NCI-H2171 treated with DMSO at 0.1 percent for 48 hours (cell line): ENCODE measurements around the gene SOX21.

Experiments used
- DNase-seq: peaks from one replicate; lab custom pipeline; 2025; lab: John Stamatoyannopoulos, UW

Gene SOX21

DNA sequence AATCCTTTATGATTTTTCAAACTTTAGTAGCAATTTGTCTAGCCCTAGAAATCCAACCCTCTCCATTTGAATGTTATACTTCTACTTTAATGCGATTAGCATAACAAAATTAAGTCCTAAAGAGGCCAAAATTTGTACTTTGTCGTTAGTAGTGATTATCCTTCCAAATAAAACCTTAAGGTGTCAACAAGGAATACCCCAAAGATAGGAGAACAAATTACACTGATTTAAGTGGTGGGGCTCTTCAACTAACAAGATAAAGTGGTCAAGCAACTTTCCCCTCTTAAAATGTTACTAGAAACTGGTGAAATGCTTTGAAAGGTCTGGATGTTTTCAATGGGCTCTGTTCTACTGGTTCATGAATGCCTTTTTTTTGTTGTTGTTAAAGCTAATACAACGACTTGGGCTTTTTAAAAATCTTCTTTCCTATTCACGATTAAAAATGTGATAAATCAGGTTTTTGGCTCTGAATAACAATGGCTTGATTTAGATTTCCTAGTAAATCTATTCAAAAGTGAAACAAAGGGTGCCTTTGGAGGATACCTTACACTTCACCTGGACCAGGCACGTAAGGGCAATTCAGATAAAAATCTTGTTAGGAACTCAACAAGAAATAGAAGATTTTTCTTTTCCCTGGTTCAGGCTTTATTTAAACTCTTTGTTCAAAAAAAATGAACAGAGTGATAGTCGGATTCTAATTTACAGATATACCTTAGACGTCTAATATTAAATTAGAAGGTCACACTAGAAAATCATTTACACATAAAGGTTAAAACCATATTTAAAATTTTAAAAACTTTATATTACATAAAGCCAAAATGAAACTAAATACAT is 3.1 kb downstream of the SOX21 start:
- no peak for DNase-seq

GRCh38 chr13:94708031-94708859 is 4.1 kb downstream of the SOX21 start:
- no peak for DNase-seq

DNA sequence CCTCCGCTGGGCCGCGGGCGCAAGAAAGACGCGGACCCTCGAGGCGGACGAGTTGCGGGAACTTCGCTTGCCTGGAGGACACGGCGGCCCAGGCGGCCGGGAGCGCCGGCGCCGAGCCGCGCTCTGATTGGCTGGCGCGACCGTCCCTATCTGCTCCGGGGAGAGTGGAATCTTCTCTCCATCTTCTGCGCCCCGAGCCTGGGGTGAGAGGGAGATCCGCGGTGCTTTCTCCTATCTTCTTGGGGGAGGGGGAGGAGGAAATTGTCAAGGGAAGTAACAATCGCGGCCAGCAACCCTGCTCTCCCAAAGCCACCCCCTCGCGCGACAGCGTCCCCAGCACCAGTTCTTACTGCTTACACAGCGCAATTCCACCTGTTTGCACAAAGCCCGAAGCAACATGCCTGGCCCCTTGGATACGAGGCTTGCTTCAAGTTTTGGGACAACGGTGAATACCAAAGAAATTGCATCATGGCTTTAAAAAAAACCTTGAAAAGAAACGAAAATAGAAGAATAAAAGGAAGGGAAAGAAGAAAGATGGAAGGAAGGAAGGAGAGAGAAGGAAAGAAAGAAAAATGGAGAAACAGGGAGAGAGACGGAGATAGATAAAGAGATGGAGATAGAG is 4.8 kb downstream of the SOX21 start:
- DNase-seq = no peak

DNA sequence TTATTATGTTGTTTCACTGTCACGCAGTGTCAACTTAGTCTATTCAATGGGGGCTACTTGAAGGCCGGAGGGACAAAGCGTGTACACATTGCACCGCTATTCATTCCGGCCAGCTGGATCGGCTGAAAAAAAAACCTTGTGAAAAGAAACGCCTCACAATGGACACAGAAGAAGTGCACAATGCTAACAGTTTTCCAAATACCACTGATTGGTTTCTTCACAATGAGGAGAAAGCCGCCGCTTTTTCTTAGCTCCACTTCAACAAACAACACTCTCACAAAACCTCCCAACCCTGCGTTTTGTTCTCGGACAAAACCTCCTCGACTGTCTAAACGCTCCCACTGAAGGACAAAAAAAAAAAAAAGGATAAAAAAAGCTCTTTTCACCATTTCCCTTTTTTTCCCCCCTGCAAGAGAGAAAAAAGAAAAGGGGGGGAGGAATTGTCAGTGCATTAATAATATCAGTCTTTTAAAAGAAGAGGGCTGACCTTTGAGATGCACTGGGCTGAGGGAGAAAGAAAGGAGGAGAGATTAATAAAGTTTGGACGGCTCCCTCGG is 5.4 kb downstream of the SOX21 start:
- no peak for DNase-seq

DNA sequence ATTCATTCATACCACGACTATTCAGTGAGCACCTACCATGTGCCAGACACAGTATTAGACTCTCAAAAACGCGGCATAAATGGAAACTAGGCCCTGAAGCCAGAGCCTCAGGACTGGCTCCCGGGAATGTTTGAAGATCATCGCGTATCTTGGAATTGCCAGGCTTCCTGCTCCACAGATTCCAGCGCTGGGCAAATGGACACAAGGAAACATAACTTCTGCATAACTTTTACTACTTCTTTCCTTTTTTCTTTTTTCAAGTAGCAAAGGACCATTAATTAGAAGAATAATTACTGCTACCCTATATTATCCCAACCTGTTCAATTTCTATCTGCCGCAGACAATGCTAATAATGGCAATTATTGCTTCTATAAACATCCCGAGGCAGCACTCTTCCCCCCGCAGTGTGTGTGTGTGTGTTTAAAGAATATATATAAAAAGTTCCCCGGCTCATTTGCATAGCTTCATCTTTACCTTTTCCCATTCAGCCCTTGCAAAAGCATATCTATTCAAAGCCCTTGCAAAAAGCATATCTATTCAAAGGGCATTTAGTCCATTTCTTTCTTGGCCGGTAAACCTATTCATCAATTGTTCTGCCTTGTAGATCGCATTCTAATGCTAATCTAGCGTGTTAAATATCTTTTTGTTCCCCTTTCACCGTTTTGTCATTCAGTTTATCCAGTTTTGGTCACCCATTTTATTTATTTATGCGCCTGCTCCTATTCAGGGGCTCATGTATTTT is 6.1 kb downstream of the SOX21 start:
- DNase-seq = no peak

DNA sequence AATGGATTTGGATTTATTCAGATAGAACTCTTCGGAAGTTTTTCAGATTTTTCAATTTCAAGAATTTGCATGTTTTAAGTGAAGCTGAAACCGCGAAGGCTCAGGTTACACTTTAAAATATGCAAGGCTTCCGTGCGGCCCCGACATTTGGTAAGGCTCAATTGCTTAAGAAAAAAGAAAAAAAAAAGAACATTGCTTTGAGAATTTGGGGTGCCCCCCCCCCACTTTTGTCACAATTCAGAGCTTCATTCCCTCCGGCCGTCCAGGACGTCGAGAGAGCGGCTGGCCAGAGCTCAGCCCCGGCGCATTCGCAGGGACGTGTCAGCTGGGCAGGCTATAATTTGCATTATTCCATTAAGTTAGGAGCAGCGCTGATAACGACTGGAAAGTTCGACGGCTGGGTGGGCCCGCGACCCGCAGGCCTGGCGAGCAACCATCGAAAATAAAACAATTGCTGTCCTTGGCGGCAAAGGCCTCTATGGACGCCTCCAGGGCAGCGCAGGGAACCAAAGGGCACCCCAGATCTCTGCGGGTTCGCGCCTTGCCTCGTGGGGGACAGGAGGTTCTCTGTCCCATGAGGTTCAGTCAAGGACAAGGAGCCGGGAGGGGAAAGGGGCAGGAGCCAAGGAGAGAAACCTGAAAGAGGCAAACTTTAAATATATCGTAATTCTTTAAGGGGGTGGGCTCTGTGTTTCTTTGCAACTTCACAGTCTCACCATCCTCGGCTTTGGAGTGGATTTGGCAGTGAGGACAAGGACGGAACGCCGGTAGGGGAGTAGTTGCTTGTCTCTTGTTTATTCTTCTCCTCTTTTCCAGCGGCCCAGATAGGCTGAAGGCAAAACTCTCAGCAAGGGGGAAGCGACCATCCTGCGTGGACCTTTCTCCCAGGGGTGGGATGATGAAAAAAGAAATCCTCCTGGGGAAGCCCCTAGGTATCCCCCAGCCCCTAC is 7.0 kb downstream of the SOX21 start:
- no peak for DNase-seq

DNA sequence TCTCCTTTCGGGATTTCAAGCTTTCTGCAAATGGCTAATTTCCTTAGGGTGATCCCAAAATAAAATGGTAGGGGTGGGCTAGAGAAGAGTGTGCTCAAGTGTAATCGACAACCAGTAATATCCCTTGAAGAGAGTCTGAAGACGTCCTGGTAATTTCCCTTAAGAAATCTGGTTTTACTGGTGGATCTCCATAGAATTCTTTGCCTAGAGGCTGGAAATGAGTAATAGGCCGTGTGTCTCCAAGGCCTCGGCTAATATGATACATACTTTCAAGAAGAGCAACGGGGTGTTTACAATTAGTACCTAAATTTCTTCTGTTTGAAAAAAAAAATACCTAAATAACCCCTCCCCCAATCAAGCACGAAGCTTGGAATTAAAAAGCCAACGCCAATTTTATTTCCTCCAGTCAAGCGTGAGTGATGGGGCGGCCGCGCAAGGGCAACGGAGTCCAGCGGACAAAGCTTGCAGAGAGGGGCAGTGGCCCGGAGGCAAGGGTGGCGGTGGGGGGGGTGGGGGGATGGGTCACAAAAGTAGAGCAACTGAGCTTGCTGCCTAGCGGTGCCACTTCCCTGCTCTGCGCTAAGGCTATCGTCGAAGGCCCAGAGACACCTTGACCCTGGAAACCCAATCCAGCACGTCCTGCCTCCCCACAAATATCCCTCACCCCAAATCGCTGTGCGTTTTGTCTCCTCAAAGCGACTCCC is 7.8 kb downstream of the SOX21 start:
- DNase-seq = no peak

GRCh38 chr13:94703721-94704314 is 8.5 kb downstream of the SOX21 start:
- no peak for DNase-seq

DNA sequence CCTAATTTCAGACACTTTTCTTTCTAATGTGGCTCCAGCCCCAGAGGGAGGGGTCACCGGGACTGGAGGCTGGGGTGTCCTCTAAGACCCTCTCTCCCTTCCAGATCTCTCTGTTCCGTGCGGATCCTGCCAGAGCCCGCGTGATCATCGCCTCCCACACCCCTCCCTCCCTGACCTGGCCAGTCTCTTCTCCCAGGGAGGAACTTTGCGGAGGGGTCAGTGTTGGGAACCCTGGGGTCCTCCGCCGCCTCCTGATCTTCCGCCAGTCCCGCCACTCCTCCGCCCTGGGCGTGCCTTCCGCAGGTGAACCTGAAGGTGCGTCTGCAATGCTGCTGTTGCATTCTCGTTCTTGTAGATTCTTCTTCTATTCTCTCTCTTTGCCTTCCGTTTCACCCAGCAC is 9.1 kb downstream of the SOX21 start:
- no peak for DNase-seq

GRCh38 chr13:94702181-94703041 is 9.9 kb downstream of the SOX21 start:
- no peak for DNase-seq

GRCh38 chr13:94701313-94702180 is 10.8 kb downstream of the SOX21 start:
- DNase-seq = no peak

- DNase-seq = no peak
These were observed 11.8 kb downstream of the SOX21 start for GRCh38 chr13:94700536-94700935.

- DNase-seq = no peak
These were observed 12.3 kb downstream of the SOX21 start for GRCh38 chr13:94700051-94700535.

DNA sequence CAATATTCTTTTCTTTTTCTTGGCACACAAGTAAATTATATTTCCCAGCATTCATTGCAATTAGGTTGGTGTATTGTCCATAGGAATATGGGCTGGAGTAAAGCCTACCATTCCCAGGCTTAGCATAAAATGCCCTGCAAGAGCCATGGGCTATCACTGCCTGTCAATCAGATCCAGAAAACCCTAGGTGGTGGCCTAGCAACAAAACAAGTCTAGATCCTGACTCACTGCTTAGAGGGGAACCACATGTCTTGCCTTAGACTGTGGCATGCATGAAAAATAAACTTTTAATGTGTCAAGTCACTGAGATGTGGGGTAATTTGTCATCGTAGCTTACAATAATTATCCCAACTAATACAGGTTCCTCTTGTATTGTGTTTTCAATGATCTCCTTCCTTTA is 16.2 kb downstream of the SOX21 start:
- DNase-seq = no peak

DNA sequence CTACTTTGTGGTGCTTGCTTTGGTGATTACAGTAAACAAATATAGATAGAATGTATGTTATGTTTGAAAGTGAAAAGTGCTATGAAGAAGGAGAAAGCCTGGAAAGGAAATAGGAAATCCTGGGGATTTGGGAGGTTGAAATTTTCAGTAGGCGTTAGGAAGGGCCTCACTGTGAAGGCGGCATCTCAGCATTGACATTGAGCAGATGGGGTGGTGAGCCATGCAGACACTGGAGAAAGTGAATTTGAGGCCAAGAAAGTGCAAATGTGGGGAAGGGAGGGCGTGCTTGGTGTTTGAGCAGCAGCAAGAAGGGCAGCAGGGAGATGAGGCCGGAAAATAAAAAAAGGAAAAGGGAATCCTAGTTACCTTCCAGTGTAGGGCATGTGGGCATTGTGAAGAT is 20.3 kb downstream of the SOX21 start:
- DNase-seq = no peak

- no peak for DNase-seq
These were observed 28.9 kb downstream of the SOX21 start for GRCh38 chr13:94683409-94683808.

DNA sequence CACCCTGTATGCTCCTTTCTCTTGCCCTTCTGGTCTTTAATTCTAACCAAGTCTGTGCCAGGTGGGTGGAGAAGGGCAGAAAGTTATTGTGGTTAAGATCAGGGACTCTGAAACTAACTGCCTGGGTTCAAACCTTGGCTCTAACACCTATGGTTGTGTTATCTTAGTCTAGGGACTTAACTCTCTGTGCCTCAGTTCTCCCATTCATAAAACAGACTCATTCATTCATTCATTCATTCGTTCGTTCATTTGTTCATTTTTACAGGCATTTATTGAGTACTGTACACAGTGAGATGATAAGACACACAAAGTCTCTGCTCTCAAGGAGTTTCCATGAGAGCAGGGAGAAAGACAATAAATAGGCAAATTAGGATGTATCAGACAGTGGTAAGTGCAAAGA is 30.1 kb downstream of the SOX21 start:
- no peak for DNase-seq
